H9 (cell line): ENCODE data around the gene ATG7. TPM values are rescaled to one million over a fixed set of nuclear protein-coding genes. Genes with fewer than 3 reads are reported as not detected.

ENCODE experiments used
- DNase-seq: peaks from one replicate; pipeline ENCODE4 v3.0.0-alpha.2; 2017
- H2AFZ ChIP-seq: one replicate; pipeline ENCODE4 v1.6.1; 2013; ENCODE audit warnings: mild to moderate bottlenecking, low read length, control low read depth, moderate library complexity
- H2AK5ac ChIP-seq: 2 replicates; pipeline ENCODE4 v1.6.1; 2013; ENCODE audit warnings: low read length, control low read depth, mixed read lengths; ENCODE audit not compliant: insufficient read length
- H2BK120ac ChIP-seq: one replicate; pipeline ENCODE4 v1.6.1; 2013; ENCODE audit warnings: low read depth, mild to moderate bottlenecking, low read length, control low read depth, inconsistent platforms; ENCODE audit not compliant: poor library complexity, severe bottlenecking
- H2BK12ac ChIP-seq: 2 replicates; pipeline ENCODE4 v1.6.1; 2013; ENCODE audit warnings: low read length, control low read depth, mixed read lengths, low read depth; ENCODE audit not compliant: insufficient read length
- H2BK15ac ChIP-seq: 2 replicates; pipeline ENCODE4 v1.6.1; 2013; ENCODE audit warnings: low read depth, low read length, control low read depth
- H2BK20ac ChIP-seq: one replicate; pipeline ENCODE4 v1.6.1; 2013; ENCODE audit warnings: low read depth, mild to moderate bottlenecking, low read length, control low read depth, inconsistent platforms; ENCODE audit not compliant: poor library complexity, severe bottlenecking
- H2BK5ac ChIP-seq: 2 replicates; pipeline ENCODE4 v1.6.1; 2013; ENCODE audit warnings: low read length, control low read depth, mixed read lengths; ENCODE audit not compliant: insufficient read length
- H3K14ac ChIP-seq: 2 replicates; pipeline ENCODE4 v1.6.1; 2013; ENCODE audit warnings: low read length, control low read depth; ENCODE audit not compliant: insufficient read depth
- H3K18ac ChIP-seq: 2 replicates; pipeline ENCODE4 v1.6.1; 2013; ENCODE audit warnings: low read depth, mild to moderate bottlenecking, mixed read lengths, low read length, control low read depth; ENCODE audit not compliant: insufficient read length
- H3K23ac ChIP-seq: 2 replicates; pipeline ENCODE4 v1.6.1; 2013; ENCODE audit warnings: low read length, control low read depth, mixed read lengths, low read depth; ENCODE audit not compliant: insufficient read length
- H3K23me2 ChIP-seq: 2 replicates; pipeline ENCODE4 v1.6.1; 2013; ENCODE audit warnings: low read depth, mild to moderate bottlenecking, mixed read lengths, low read length, control low read depth; ENCODE audit not compliant: insufficient read length, poor library complexity, severe bottlenecking
- H3K27ac ChIP-seq: 2 replicates; pipeline ENCODE4 v1.5.1; 2013; ENCODE audit warnings: low read length, control low read depth, mixed read lengths, low read depth; ENCODE audit not compliant: insufficient read length
- H3K27me3 ChIP-seq: 2 replicates; pipeline ENCODE4 v1.6.1; 2013; ENCODE audit warnings: low read length, control low read depth, inconsistent platforms; ENCODE audit not compliant: insufficient read depth
- H3K4ac ChIP-seq: 2 replicates; pipeline ENCODE4 v1.6.1; 2013; ENCODE audit warnings: low read depth, mild to moderate bottlenecking, control low read depth, inconsistent platforms, low read length, moderate library complexity
- H3K4me1 ChIP-seq: 2 replicates; pipeline ENCODE4 v1.6.1; 2013; ENCODE audit warnings: low read length, control low read depth, inconsistent platforms; ENCODE audit not compliant: insufficient read depth
- H3K4me2 ChIP-seq: 2 replicates; pipeline ENCODE4 v1.6.1; 2013; ENCODE audit warnings: low read length, control low read depth, mixed read lengths; ENCODE audit not compliant: insufficient read length, insufficient read depth
- H3K56ac ChIP-seq: 2 replicates; pipeline ENCODE4 v1.6.1; 2013; ENCODE audit warnings: low read depth, mild to moderate bottlenecking, mixed read lengths, low read length, control low read depth; ENCODE audit not compliant: insufficient read length
- H3K79me1 ChIP-seq: 2 replicates; pipeline ENCODE4 v1.6.1; 2013; ENCODE audit warnings: low read depth, mild to moderate bottlenecking, moderate library complexity, low read length, control low read depth, inconsistent platforms; ENCODE audit not compliant: insufficient read depth, poor library complexity, severe bottlenecking
- H3K79me2 ChIP-seq: 2 replicates; pipeline ENCODE4 v1.6.1; 2013; ENCODE audit warnings: low read length, control low read depth, inconsistent platforms; ENCODE audit not compliant: insufficient read depth
- H3K9ac ChIP-seq: 2 replicates; pipeline ENCODE4 v1.6.1; 2013; ENCODE audit warnings: low read length, control low read depth, mixed read lengths; ENCODE audit not compliant: insufficient read length; ENCODE audit errors: extremely low read depth
- H3K9me3 ChIP-seq: one replicate; pipeline ENCODE4 v1.6.1; 2013; ENCODE audit warnings: low read depth, low read length, inconsistent platforms; ENCODE audit not compliant: control insufficient read depth
- H3T11ph ChIP-seq: one replicate; pipeline ENCODE4 v1.6.1; 2013; ENCODE audit warnings: mild to moderate bottlenecking, low read length, control low read depth, inconsistent platforms
- H4K20me1 ChIP-seq: one replicate; pipeline ENCODE4 v1.6.1; 2013; ENCODE audit not compliant: control insufficient read depth, insufficient read length, insufficient read depth
- H4K5ac ChIP-seq: 2 replicates; pipeline ENCODE4 v1.6.1; 2013; ENCODE audit warnings: low read depth, mild to moderate bottlenecking, mixed read lengths, low read length, control low read depth; ENCODE audit not compliant: insufficient read length
- H4K8ac ChIP-seq: replicated peaks from 2 replicates; pipeline ENCODE4 v1.6.1; 2013; ENCODE audit warnings: low read length, control low read depth, mixed read lengths, low read depth; ENCODE audit not compliant: insufficient read length
- H4K91ac ChIP-seq: 2 replicates; pipeline ENCODE4 v1.6.1; 2013; ENCODE audit warnings: low read depth, mild to moderate bottlenecking, moderate library complexity, mixed read lengths, low read length, control low read depth; ENCODE audit not compliant: insufficient read length
- H3K27ac Mint-ChIP-seq, 3 experiments: 2 replicates in 2 of 3; 3 replicates in 1 of 3; pipeline ENCODE4 v1.8.0; 2020 to 2021; ENCODE audit warnings: mixed read lengths in 3 of 3, mild to moderate bottlenecking in 1 of 3, moderate library complexity in 1 of 3
- H3K27me3 Mint-ChIP-seq: 2 replicates; pipeline ENCODE4 v1.8.0; 2021; ENCODE audit warnings: low read depth, mild to moderate bottlenecking, moderate library complexity, mixed read lengths
- H3K36me3 Mint-ChIP-seq, 3 experiments: 2 replicates in 2 of 3; 3 replicates in 1 of 3; pipeline ENCODE4 v1.8.0; 2020 to 2021; ENCODE audit warnings: low read depth in 3 of 3, mixed read lengths in 3 of 3; ENCODE audit not compliant: insufficient read depth in 1 of 3
- H3K4me1 Mint-ChIP-seq, 2 experiments: 2 replicates each; pipeline ENCODE4 v1.8.0; 2020; ENCODE audit warnings: mixed read lengths in 2 of 2
- H3K4me3 Mint-ChIP-seq, 2 experiments: 2 replicates in 1 of 2; 3 replicates in 1 of 2; pipeline ENCODE4 v1.8.0; 2020 to 2021; ENCODE audit warnings: mild to moderate bottlenecking in 2 of 2, mixed read lengths in 2 of 2, moderate library complexity in 1 of 2
- H3K9me3 Mint-ChIP-seq, 2 experiments: 2 replicates in 1 of 2; 3 replicates in 1 of 2; pipeline ENCODE4 v1.8.0; 2020; ENCODE audit warnings: mild to moderate bottlenecking in 2 of 2, mixed read lengths in 2 of 2, moderate library complexity in 1 of 2
- CTCF ChIP-seq: fragments of 200-600 bp; sonication (generic); conservative IDR thresholded peaks from 3 replicates; pipeline ENCODE4 v1.8.0; 2021; ENCODE audit warnings: antibody characterized with exemption, mild to moderate bottlenecking
- WGBS: extraction: QIAGEN DNeasy Blood & Tissue Kit; methylation state at CpG from one replicate; pipeline ENCODE4 v1.1.7; 2013; ENCODE audit warnings: missing lambda C conversion rate, low lambda C conversion rate, mixed read lengths; ENCODE audit not compliant: insufficient read length; ENCODE audit errors: extremely low coverage; 5-methylcytosine and 5-hydroxymethylcytosine counted together
- total RNA-seq: library from RNA; stranded (reverse); gene quantifications from 2 replicates; pipeline ENCODE4 v1.2.1, GENCODE V29; 2021

ATG7 gene
- total RNA-seq, 1 experiment from 2014 or later, result 17.9 TPM

- no peak overlapping the region for H4K5ac ChIP-seq
- H3K23me2 ChIP-seq, result no peaks in the 10 kb centered on the region
- no peak overlapping the region for H2AK5ac ChIP-seq
- no peak overlapping the region for H3K4me2 ChIP-seq
- no peak overlapping the region for H2BK15ac ChIP-seq
- H3K79me2 ChIP-seq, result no peaks in the 10 kb centered on the region
- H3K4me1 ChIP-seq, result peaks cover 13% of the 10 kb centered on the region; the same call in 1 of the 2 replicates
- no peak for TF ChIP-seq CTCF
- no peak overlapping the region for H3K23ac ChIP-seq
- no peak overlapping the region for H2BK12ac ChIP-seq
- no peak overlapping the region for H3K9ac ChIP-seq
- no peak for DNase-seq
- peaks cover 0 to 8% of the 10 kb centered on the region in 2 experiments; a peak in 1 of 5 replicates for H3K9me3 Mint-ChIP-seq
- H3K9me3 ChIP-seq, result no peaks in the 10 kb centered on the region
- no peak overlapping the region for H2BK5ac ChIP-seq
- H4K91ac ChIP-seq, result no peak overlapping the region
- peak overlapping the region; percentile 17 to 49 (median 35); a peak in 3 of 7 replicates for H3K27ac Mint-ChIP-seq
- H4K20me1 ChIP-seq, result no peaks in the 10 kb centered on the region
- H3K56ac ChIP-seq, result no peak overlapping the region
- no peak overlapping the region for H3K18ac ChIP-seq
- H3T11ph ChIP-seq, result no peak overlapping the region
- H3K14ac ChIP-seq, result no peak overlapping the region
- no peak overlapping the region for H3K4ac ChIP-seq
- no peaks in the 10 kb centered on the region for H3K27me3 Mint-ChIP-seq
- no peak overlapping the region for H2AFZ ChIP-seq
- WGBS, result no CpG with 5 or more reads among the region's 5 CpGs
- no peak overlapping the region for H2BK20ac ChIP-seq
- H4K8ac ChIP-seq, result no peak overlapping the region
- H3K4me1 Mint-ChIP-seq, result peaks cover 25 to 26% of the 10 kb centered on the region in 2 experiments
- no peak overlapping the region for H3K4me3 Mint-ChIP-seq
- H3K27ac ChIP-seq, result no peak overlapping the region
- no peak overlapping the region for H2BK120ac ChIP-seq
- H3K27me3 ChIP-seq, result no peaks in the 10 kb centered on the region
- H3K79me1 ChIP-seq, result no peaks in the 10 kb centered on the region
- H3K36me3 Mint-ChIP-seq, result peaks cover 6 to 11% (median 7%) of the 10 kb centered on the region in 3 experiments; a peak in 5 of 7 replicates
Observed at GRCh38 chr3:11510001-11510340, 237.8 kb downstream of the ATG7 start.
